ENCODE results near the gene TRRAP. TPM values are rescaled to one million over a fixed set of nuclear protein-coding genes. Genes with fewer than 3 reads are reported as not detected.

TRRAP gene
- total RNA-seq, 3 donors from 2014 or later, result 24.6 to 39.0 (median 38.9) TPM

- TF ChIP-seq CTCF (IDR thresholded peaks at IDR 0.05), result no peak
- TF ChIP-seq POLR2A (IDR thresholded peaks at IDR 0.05), result no peak
- TF ChIP-seq POLR2AphosphoS5 (IDR thresholded peaks at IDR 0.05), result no peak
- DNase-seq (ENCODE audit: low spot score in 2 of 2), result no peak
- H3K36me3 ChIP-seq, result peaks cover 20% of the 10 kb centered on the region
Observed at GRCh38 chr7:98974205-98974604, 95.9 kb downstream of the TRRAP start.

GRCh38 chr7:98974906-98975816, 96.8 kb downstream of the TRRAP start:
- Histone ChIP-seq H3K36me3 (peaks cover 21% of the 10 kb centered on the region), H3K27me3 (no peaks in the 10 kb centered on the region), H3K4me1 (no peaks in the 10 kb centered on the region), H3K4me3 (no peak overlapping the region), H3K9me3 (no peaks in the 10 kb centered on the region), H3K27ac (no peak overlapping the region)
- no peak for DNase-seq (ENCODE audit: low spot score in 2 of 2)
- TF ChIP-seq CTCF (IDR thresholded peaks at IDR 0.05) (no peak), POLR2AphosphoS5 (IDR thresholded peaks at IDR 0.05) (no peak), POLR2A (IDR thresholded peaks at IDR 0.05) (no peak)
- intact Hi-C loops (cut with DNase I; ENCODE audit: low total_unique reads), result no loop called here

More at GRCh38 chr7:98974205-98974604, 95.9 kb downstream of the TRRAP start:
- no peak overlapping the region for H3K4me3 ChIP-seq
- no peaks in the 10 kb centered on the region for H3K27me3 ChIP-seq
- H3K4me1 ChIP-seq, result no peaks in the 10 kb centered on the region
- H3K9me3 ChIP-seq, result no peaks in the 10 kb centered on the region
- intact Hi-C loops (cut with DNase I; ENCODE audit: low total_unique reads), result no loop called here
- no peak overlapping the region for H3K27ac ChIP-seq

- Histone ChIP-seq H3K27ac (no peak overlapping the region), H3K36me3 (peaks cover 13% of the 10 kb centered on the region), H3K27me3 (no peaks in the 10 kb centered on the region), H3K4me3 (no peak overlapping the region), H3K4me1 (no peaks in the 10 kb centered on the region), H3K9me3 (no peaks in the 10 kb centered on the region)
- TF ChIP-seq CTCF (IDR thresholded peaks at IDR 0.05) (no peak), POLR2A (IDR thresholded peaks at IDR 0.05) (no peak), POLR2AphosphoS5 (IDR thresholded peaks at IDR 0.05) (no peak)
- DNase-seq (ENCODE audit: low spot score in 2 of 2), result no peak
- intact Hi-C loops (cut with DNase I; ENCODE audit: low total_unique reads), result no loop called here
Observed at GRCh38 chr7:98976396-98977185, 98.3 kb downstream of the TRRAP start.

- no peak for DNase-seq (ENCODE audit: low spot score in 2 of 2)
- Histone ChIP-seq H3K9me3 (no peaks in the 10 kb centered on the region), H3K4me1 (no peaks in the 10 kb centered on the region), H3K27me3 (no peaks in the 10 kb centered on the region), H3K4me3 (no peak overlapping the region), H3K27ac (no peak overlapping the region), H3K36me3 (peaks cover 13% of the 10 kb centered on the region)
- intact Hi-C loops (cut with DNase I; ENCODE audit: low total_unique reads), result no loop called here
- no peak for TF ChIP-seq CTCF (IDR thresholded peaks at IDR 0.05)
- no peak for TF ChIP-seq POLR2A (IDR thresholded peaks at IDR 0.05)
- TF ChIP-seq POLR2AphosphoS5 (IDR thresholded peaks at IDR 0.05), result no peak
Observed at GRCh38 chr7:98978672-98979071, 100.3 kb downstream of the TRRAP start.

- no peak for TF ChIP-seq CTCF (IDR thresholded peaks at IDR 0.05)
Observed at GRCh38 chr7:98981701-98982100, 103.4 kb downstream of the TRRAP start.

More at GRCh38 chr7:98981701-98982100, 103.4 kb downstream of the TRRAP start:
- Histone ChIP-seq H3K27ac (no peak overlapping the region), H3K4me3 (no peak overlapping the region), H3K36me3 (peaks cover 28% of the 10 kb centered on the region), H3K27me3 (no peaks in the 10 kb centered on the region), H3K9me3 (no peaks in the 10 kb centered on the region), H3K4me1 (no peaks in the 10 kb centered on the region)
- intact Hi-C loops (cut with DNase I; ENCODE audit: low total_unique reads), result no loop called here
- no peak for DNase-seq (ENCODE audit: low spot score in 2 of 2)
